GM12872 (cell line): ENCODE results near the gene LOXL1.

Source experiments
- TF ChIP-seq, protein P1 (sequence below): IDR thresholded peaks from 3 replicates; pipeline ENCODE4 v1.5.1; 2011; ENCODE audit warnings: low read depth, mild to moderate bottlenecking, low read length, moderate library complexity; ENCODE audit not compliant: insufficient read depth

The LOXL1 gene

GRCh38 chr15:73909651-73910050 is 16.6 kb upstream of the LOXL1 start:
- TF ChIP-seq, protein P1, sequence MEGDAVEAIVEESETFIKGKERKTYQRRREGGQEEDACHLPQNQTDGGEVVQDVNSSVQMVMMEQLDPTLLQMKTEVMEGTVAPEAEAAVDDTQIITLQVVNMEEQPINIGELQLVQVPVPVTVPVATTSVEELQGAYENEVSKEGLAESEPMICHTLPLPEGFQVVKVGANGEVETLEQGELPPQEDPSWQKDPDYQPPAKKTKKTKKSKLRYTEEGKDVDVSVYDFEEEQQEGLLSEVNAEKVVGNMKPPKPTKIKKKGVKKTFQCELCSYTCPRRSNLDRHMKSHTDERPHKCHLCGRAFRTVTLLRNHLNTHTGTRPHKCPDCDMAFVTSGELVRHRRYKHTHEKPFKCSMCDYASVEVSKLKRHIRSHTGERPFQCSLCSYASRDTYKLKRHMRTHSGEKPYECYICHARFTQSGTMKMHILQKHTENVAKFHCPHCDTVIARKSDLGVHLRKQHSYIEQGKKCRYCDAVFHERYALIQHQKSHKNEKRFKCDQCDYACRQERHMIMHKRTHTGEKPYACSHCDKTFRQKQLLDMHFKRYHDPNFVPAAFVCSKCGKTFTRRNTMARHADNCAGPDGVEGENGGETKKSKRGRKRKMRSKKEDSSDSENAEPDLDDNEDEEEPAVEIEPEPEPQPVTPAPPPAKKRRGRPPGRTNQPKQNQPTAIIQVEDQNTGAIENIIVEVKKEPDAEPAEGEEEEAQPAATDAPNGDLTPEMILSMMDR: no peak

DNA sequence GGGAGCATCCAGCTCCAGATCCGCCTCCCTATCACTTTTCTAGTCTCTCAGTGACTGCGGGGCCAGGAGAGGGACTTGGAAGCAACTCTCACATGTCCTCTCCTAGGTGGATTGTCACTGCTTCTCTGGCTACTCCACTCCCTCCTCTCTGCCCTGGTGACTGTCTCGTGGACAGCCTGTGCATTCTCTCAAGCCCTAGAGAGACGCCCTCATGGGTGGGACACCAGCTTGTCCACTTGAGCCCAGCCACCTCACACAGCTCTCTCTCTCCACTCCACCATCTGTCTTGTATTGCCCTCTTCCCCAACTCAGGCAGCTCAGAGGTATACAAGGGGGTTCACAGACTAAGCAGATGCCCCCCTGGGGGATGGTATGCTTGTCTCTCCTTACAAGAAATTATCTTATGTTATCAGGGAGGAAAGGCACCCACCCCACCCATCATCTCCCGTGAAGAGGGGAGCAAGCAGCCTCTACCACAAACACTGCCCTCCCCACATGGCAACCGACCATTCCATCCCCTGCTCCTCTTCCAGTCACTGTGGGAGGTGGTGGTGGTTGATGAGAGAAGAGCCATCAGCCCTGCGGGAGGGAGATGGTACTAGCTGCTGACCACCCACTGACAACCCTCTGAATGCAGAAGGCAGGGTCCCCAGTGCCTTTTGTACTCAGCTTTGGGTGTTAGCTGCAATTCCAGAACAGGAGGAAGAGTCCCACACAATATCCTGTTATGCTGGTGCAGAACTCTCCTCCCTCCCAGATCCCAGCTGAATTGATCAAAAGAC is 15.5 kb upstream of the LOXL1 start:
- TF ChIP-seq, protein P1: no peak

GRCh38 chr15:73912030-73912596 is 14.1 kb upstream of the LOXL1 start:
- TF ChIP-seq, protein P1: no peak

- TF ChIP-seq, protein P1: no peak
Observed at GRCh38 chr15:73914145-73914544, 12.1 kb upstream of the LOXL1 start.

- TF ChIP-seq, protein P1: no peak
Observed at GRCh38 chr15:73915082-73915481, 11.2 kb upstream of the LOXL1 start.

- TF ChIP-seq, protein P1: no peak
Observed at GRCh38 chr15:73918784-73919183, 7.5 kb upstream of the LOXL1 start.

GRCh38 chr15:73919706-73920105 is 6.6 kb upstream of the LOXL1 start:
- TF ChIP-seq, protein P1: no peak
